ENCODE results near the gene HYAL1. TPM values are rescaled to one million over a fixed set of nuclear protein-coding genes. Genes with fewer than 3 reads are reported as not detected.

The HYAL1 gene
- total RNA-seq, 2 donors from 2014 or later: 5.8 to 6.1 TPM

- no peak for TF ChIP-seq CTCF (IDR thresholded peaks at IDR 0.05)
- Histone ChIP-seq H3K4me1 (ENCODE audit: control insufficient read depth in 1 of 2, low read depth in 2 of 2) (peaks cover 16 to 46% of the 10 kb centered on the region in 2 donors), H3K27ac (peak overlapping the region; percentile 83 to 91), H3K4me3 (peak overlapping the region; percentile 79), H3K36me3 (peaks cover 32% of the 10 kb centered on the region), H3K27me3 (replicated peaks; ENCODE audit: insufficient read depth) (no peaks in the 10 kb centered on the region), H3K9me3 (no peaks in the 10 kb centered on the region)
- no peak for ATAC-seq (ENCODE audit: insufficient number of reproducible peaks, low FRiP score, low read depth)
- DNase-seq (ENCODE audit: low spot score): no peak
These were observed 46.8 kb upstream of the HYAL1 start for GRCh38 chr3:50350213-50350526.

GRCh38 chr3:50347187-50347813 is 43.9 kb upstream of the HYAL1 start:
- H3K36me3 ChIP-seq: peaks cover 9% of the 10 kb centered on the region
- H3K9me3 ChIP-seq: no peaks in the 10 kb centered on the region
- TF ChIP-seq CTCF (IDR thresholded peaks at IDR 0.05): peak; percentile 48
- ATAC-seq (ENCODE audit: insufficient number of reproducible peaks, low FRiP score, low read depth) (no peak), DNase-seq (ENCODE audit: low spot score) (no peak)
- no peaks in the 10 kb centered on the region for H3K27me3 ChIP-seq (replicated peaks; ENCODE audit: insufficient read depth)
- H3K4me3 ChIP-seq: no peak overlapping the region
- peak overlapping the region in 1 of 2 donors; percentile 9 for H3K27ac ChIP-seq
- H3K4me1 ChIP-seq (ENCODE audit: control insufficient read depth in 1 of 2, low read depth in 2 of 2): peaks cover 16 to 44% of the 10 kb centered on the region in 2 donors

- peak within 1 kb of the TSS; percentile 66 for H3K4me3 ChIP-seq
- TF ChIP-seq CTCF (IDR thresholded peaks at IDR 0.05): no peak
- peaks cover 9% of the 10 kb centered on the region for H3K36me3 ChIP-seq
- H3K27ac ChIP-seq: no peak within 1 kb of the TSS
- DNase-seq (ENCODE audit: low spot score): no peak
- H3K27me3 ChIP-seq (replicated peaks; ENCODE audit: insufficient read depth): no peaks in the 10 kb centered on the region
- peaks cover 14 to 43% of the 10 kb centered on the region in 2 donors for H3K4me1 ChIP-seq (ENCODE audit: control insufficient read depth in 1 of 2, low read depth in 2 of 2)
- no peaks in the 10 kb centered on the region for H3K9me3 ChIP-seq
- ATAC-seq (ENCODE audit: insufficient number of reproducible peaks, low FRiP score, low read depth): no peak
These were observed 42.3 kb upstream of the HYAL1 start, which contains the start of gene ZMYND10 for GRCh38 chr3:50345586-50346234. Gene ZMYND10, minus strand, starts transcription at chr3:50345732. Its CDS starts 153 bp downstream, at chr3:50345579.

GRCh38 chr3:50345008-50345407 is 41.6 kb upstream of the HYAL1 start:
- no peak for TF ChIP-seq CTCF (IDR thresholded peaks at IDR 0.05)
- H3K36me3 ChIP-seq: peaks cover 9% of the 10 kb centered on the region
- peak overlapping the region; percentile 66 for H3K4me3 ChIP-seq
- H3K27ac ChIP-seq: no peak overlapping the region
- no peak for ATAC-seq (ENCODE audit: insufficient number of reproducible peaks, low FRiP score, low read depth)
- H3K9me3 ChIP-seq: no peaks in the 10 kb centered on the region
- peaks cover 14 to 45% of the 10 kb centered on the region in 2 donors for H3K4me1 ChIP-seq (ENCODE audit: control insufficient read depth in 1 of 2, low read depth in 2 of 2)
- DNase-seq (ENCODE audit: low spot score): no peak
- H3K27me3 ChIP-seq (replicated peaks; ENCODE audit: insufficient read depth): no peaks in the 10 kb centered on the region

GRCh38 chr3:50342813-50343633 is 39.6 kb upstream of the HYAL1 start:
- no peak for TF ChIP-seq CTCF (IDR thresholded peaks at IDR 0.05)
- no peak overlapping the region for H3K27ac ChIP-seq
- no peak for DNase-seq (ENCODE audit: low spot score)
- H3K4me1 ChIP-seq (ENCODE audit: control insufficient read depth in 1 of 2, low read depth in 2 of 2): peaks cover 21 to 49% of the 10 kb centered on the region in 2 donors
- ATAC-seq (ENCODE audit: insufficient number of reproducible peaks, low FRiP score, low read depth): no peak
- H3K36me3 ChIP-seq: peaks cover 7% of the 10 kb centered on the region
- H3K9me3 ChIP-seq: no peaks in the 10 kb centered on the region
- H3K4me3 ChIP-seq: no peak overlapping the region
- no peaks in the 10 kb centered on the region for H3K27me3 ChIP-seq (replicated peaks; ENCODE audit: insufficient read depth)

All from thoracic aorta (tissue), 2 donors.